ENCODE measurements around the gene BTNL3. TPM values are rescaled to one million over a fixed set of nuclear protein-coding genes. Genes with fewer than 3 reads are reported as not detected.

BTNL3 gene
- total and polyA plus RNA-seq, 2 donors (not counting 3 experiments of a cell fraction or from before 2014, with no cell fraction given), result not detected

GRCh38 chr5:180990086-180990881 lies 1.6 kb downstream of the BTNL3 start:
- no peak overlapping the region for H3K4me2 ChIP-seq (ENCODE audit: insufficient read depth, low read length)
- no peak for DNase-seq (ENCODE audit: low read depth, low spot score)
- no peak overlapping the region for H3K4me3 ChIP-seq (replicated peaks in 1 of 3; ENCODE audit: insufficient read depth in 1 of 3, low read depth in 1 of 3, low read length in 3 of 3)
- H4K20me1 ChIP-seq (replicated peaks; ENCODE audit: control insufficient read depth, extremely low read depth, insufficient read depth, low read length), result no peaks in the 10 kb centered on the region
- no peaks in the 10 kb centered on the region for H3K27me3 ChIP-seq (ENCODE audit: control insufficient read depth in 2 of 2, insufficient read depth in 2 of 2, low read length in 2 of 2)
- BruUV-seq (replicated peaks), result no TSS peak
- dilution Hi-C loops (cut with MboI; ENCODE audit: extremely low pct_ligation_motif_present, low sequenced_read_pairs) (no loop called here), intact Hi-C loops (cut with micrococcal nuclease) (no loop called here)
- no peaks in the 10 kb centered on the region for H3K79me2 ChIP-seq (ENCODE audit: control insufficient read depth, insufficient read depth, low read length)
- ChIA-PET POLR2A (no interaction called here), CTCF (no interaction called here)
- H3K9me3 ChIP-seq (replicated peaks; ENCODE audit: control insufficient read depth, insufficient read depth, low read length), result no peaks in the 10 kb centered on the region
- no peaks in the 10 kb centered on the region for H3K4me1 ChIP-seq (ENCODE audit: control insufficient read depth, extremely low read depth, insufficient read depth, low read length)
- no peak overlapping the region for H3K27ac ChIP-seq (ENCODE audit: insufficient read depth, low read depth, low read length)
- FAIRE-seq, result no peak
- H2AFZ ChIP-seq (ENCODE audit: low read depth, low read length), result no peak overlapping the region
- no peaks in the 10 kb centered on the region for H3K36me3 ChIP-seq (ENCODE audit: control insufficient read depth in 2 of 2, extremely low read depth in 1 of 2, insufficient read depth in 2 of 2, low read length in 2 of 2)
- no peak overlapping the region for H3K9ac ChIP-seq (replicated peaks; ENCODE audit: extremely low read depth, insufficient read depth, low read length)
- TF ChIP-seq, protein P1, sequence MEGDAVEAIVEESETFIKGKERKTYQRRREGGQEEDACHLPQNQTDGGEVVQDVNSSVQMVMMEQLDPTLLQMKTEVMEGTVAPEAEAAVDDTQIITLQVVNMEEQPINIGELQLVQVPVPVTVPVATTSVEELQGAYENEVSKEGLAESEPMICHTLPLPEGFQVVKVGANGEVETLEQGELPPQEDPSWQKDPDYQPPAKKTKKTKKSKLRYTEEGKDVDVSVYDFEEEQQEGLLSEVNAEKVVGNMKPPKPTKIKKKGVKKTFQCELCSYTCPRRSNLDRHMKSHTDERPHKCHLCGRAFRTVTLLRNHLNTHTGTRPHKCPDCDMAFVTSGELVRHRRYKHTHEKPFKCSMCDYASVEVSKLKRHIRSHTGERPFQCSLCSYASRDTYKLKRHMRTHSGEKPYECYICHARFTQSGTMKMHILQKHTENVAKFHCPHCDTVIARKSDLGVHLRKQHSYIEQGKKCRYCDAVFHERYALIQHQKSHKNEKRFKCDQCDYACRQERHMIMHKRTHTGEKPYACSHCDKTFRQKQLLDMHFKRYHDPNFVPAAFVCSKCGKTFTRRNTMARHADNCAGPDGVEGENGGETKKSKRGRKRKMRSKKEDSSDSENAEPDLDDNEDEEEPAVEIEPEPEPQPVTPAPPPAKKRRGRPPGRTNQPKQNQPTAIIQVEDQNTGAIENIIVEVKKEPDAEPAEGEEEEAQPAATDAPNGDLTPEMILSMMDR (IDR thresholded peaks at IDR 0.05; ENCODE audit: extremely low read depth in 1 of 2, insufficient read depth in 1 of 2, low read depth in 1 of 2, low read length in 2 of 2), result no peak
- TF ChIP-seq POLR2A (IDR thresholded peaks at IDR 0.05; ENCODE audit: low read depth, low read length), result no peak
- TF ChIP-seq MAX (IDR thresholded peaks at IDR 0.05; ENCODE audit: insufficient read depth, insufficient read length), result no peak
- H3K9me1 ChIP-seq (replicated peaks; ENCODE audit: control insufficient read depth, extremely low read depth, insufficient read depth, low read length), result no peaks in the 10 kb centered on the region

- BruUV-seq (replicated peaks), result no TSS peak
Measured at GRCh38 chr5:180990882-180991242, 2.2 kb downstream of the BTNL3 start.

More at GRCh38 chr5:180990882-180991242, 2.2 kb downstream of the BTNL3 start:
- Histone ChIP-seq H3K27ac (ENCODE audit: insufficient read depth, low read depth, low read length) (no peak overlapping the region), H3K4me2 (ENCODE audit: insufficient read depth, low read length) (no peak overlapping the region), H3K4me3 (replicated peaks in 1 of 3; ENCODE audit: insufficient read depth in 1 of 3, low read depth in 1 of 3, low read length in 3 of 3) (no peak overlapping the region), H3K4me1 (ENCODE audit: control insufficient read depth, extremely low read depth, insufficient read depth, low read length) (no peaks in the 10 kb centered on the region), H2AFZ (ENCODE audit: low read depth, low read length) (no peak overlapping the region), H3K9me3 (replicated peaks; ENCODE audit: control insufficient read depth, insufficient read depth, low read length) (no peaks in the 10 kb centered on the region), H4K20me1 (replicated peaks; ENCODE audit: control insufficient read depth, extremely low read depth, insufficient read depth, low read length) (no peaks in the 10 kb centered on the region), H3K9ac (replicated peaks; ENCODE audit: extremely low read depth, insufficient read depth, low read length) (no peak overlapping the region), H3K36me3 (ENCODE audit: control insufficient read depth in 2 of 2, extremely low read depth in 1 of 2, insufficient read depth in 2 of 2, low read length in 2 of 2) (no peaks in the 10 kb centered on the region), H3K27me3 (ENCODE audit: control insufficient read depth in 2 of 2, insufficient read depth in 2 of 2, low read length in 2 of 2) (no peaks in the 10 kb centered on the region), H3K9me1 (replicated peaks; ENCODE audit: control insufficient read depth, extremely low read depth, insufficient read depth, low read length) (no peaks in the 10 kb centered on the region), H3K79me2 (ENCODE audit: control insufficient read depth, insufficient read depth, low read length) (no peaks in the 10 kb centered on the region)
- CTCF ChIA-PET, result no interaction called here
- DNase-seq (ENCODE audit: low read depth, low spot score), result no peak
- intact Hi-C loops (cut with micrococcal nuclease), result no loop called here
- no peak for FAIRE-seq
- TF ChIP-seq, protein P1 (IDR thresholded peaks at IDR 0.05; ENCODE audit: extremely low read depth in 1 of 2, insufficient read depth in 1 of 2, low read depth in 1 of 2, low read length in 2 of 2), result no peak
- no peak for TF ChIP-seq MYC (IDR thresholded peaks at IDR 0.05; ENCODE audit: low read depth, low read length)
- dilution Hi-C loops (cut with MboI; ENCODE audit: extremely low pct_ligation_motif_present, low sequenced_read_pairs), result no loop called here
- POLR2A ChIA-PET, result no interaction called here
